ENCODE results near the gene ZNF181. TPM values are rescaled to one million over a fixed set of nuclear protein-coding genes. Genes with fewer than 3 reads are reported as not detected.

Gene ZNF181
- total RNA-seq, 2 donors from 2014 or later = 8.1 to 8.7 TPM

DNA sequence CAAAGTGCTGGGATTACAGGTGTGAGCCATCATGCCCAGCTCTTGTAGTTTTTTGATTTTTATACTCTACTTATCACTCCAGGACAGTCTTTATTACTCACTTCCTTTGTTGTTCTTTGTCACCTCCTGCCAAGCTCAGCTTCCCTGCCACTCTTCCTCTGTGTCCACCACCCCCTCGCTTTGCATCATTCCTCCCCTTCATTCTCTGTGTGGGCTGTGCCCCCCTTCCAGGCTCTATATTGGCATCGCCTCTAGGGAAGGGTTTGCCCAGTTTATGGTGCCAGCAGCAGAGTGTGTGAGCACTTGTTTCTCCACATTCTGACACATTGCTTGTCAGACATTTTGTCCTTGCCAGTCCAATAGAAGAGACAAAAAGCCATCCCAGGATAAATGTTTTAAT, 41.5 kb upstream of the ZNF181 start:
- Histone ChIP-seq H3K4me3 (ENCODE audit: low read length) (no peak overlapping the region), H3K36me3 (ENCODE audit: control insufficient read depth, insufficient read depth, low read length) (no peaks in the 10 kb centered on the region), H3K9ac (ENCODE audit: extremely low read depth, low read length, poor library complexity, severe bottlenecking) (no peak overlapping the region), H3K27ac (ENCODE audit: low read depth, low read length) (no peak overlapping the region), H3K27me3 (ENCODE audit: control insufficient read depth, insufficient read depth, low read length, poor library complexity, severe bottlenecking) (peaks cover 24% of the 10 kb centered on the region), H3K9me3 (ENCODE audit: control insufficient read depth, low read length) (peaks cover 8% of the 10 kb centered on the region), H3K4me1 (ENCODE audit: control insufficient read depth, insufficient read depth, low read length) (no peaks in the 10 kb centered on the region)
- WGBS, 2 experiments (ENCODE audit: insufficient coverage in 1 of 2, insufficient read length in 1 of 2) = 48 to 86% methylated on average over 2 of the region's 2 CpGs
- H3K27me3 Mint-ChIP-seq (ENCODE audit: insufficient read depth) = peaks cover 27% of the 10 kb centered on the region
- no peak overlapping the region for H3K27ac Mint-ChIP-seq
- TF ChIP-seq, protein P1, sequence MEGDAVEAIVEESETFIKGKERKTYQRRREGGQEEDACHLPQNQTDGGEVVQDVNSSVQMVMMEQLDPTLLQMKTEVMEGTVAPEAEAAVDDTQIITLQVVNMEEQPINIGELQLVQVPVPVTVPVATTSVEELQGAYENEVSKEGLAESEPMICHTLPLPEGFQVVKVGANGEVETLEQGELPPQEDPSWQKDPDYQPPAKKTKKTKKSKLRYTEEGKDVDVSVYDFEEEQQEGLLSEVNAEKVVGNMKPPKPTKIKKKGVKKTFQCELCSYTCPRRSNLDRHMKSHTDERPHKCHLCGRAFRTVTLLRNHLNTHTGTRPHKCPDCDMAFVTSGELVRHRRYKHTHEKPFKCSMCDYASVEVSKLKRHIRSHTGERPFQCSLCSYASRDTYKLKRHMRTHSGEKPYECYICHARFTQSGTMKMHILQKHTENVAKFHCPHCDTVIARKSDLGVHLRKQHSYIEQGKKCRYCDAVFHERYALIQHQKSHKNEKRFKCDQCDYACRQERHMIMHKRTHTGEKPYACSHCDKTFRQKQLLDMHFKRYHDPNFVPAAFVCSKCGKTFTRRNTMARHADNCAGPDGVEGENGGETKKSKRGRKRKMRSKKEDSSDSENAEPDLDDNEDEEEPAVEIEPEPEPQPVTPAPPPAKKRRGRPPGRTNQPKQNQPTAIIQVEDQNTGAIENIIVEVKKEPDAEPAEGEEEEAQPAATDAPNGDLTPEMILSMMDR (conservative IDR thresholded peaks at IDR 0.05) = no peak
- no peaks in the 10 kb centered on the region for H3K9me3 Mint-ChIP-seq
- no peaks in the 10 kb centered on the region for H3K4me1 Mint-ChIP-seq
- no peak for DNase-seq
- H3K36me3 Mint-ChIP-seq (ENCODE audit: low read depth) = no peaks in the 10 kb centered on the region
- no peak overlapping the region for H3K4me3 Mint-ChIP-seq

DNA sequence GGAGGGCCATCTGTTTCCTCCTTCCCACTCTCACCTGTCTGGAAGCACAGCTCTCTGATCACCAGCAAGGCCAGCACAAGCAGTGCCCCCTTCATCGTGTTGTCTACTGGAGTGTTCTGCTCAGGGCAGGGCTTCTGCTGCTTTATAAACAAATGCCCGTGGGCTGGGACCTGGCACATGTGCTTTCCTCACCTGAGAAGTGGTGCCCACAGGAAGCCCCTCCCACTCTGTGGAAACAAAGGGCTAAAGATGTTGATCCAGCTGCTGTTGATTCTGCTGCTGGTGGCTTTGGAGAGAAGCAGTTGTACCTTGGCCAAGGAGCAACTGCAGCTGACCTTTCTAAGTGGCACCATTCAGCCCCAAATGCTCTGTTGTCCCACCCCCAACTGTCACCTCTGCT, 26.4 kb upstream of the ZNF181 start:
- H3K27ac ChIP-seq (ENCODE audit: low read depth, low read length) = no peak overlapping the region
- no peak overlapping the region for H3K27ac Mint-ChIP-seq
- H3K36me3 Mint-ChIP-seq (ENCODE audit: low read depth) = no peaks in the 10 kb centered on the region
- no peaks in the 10 kb centered on the region for H3K36me3 ChIP-seq (ENCODE audit: control insufficient read depth, insufficient read depth, low read length)
- H3K4me3 Mint-ChIP-seq = no peak overlapping the region
- TF ChIP-seq, protein P1 (conservative IDR thresholded peaks at IDR 0.05) = no peak
- no peak for DNase-seq
- H3K9ac ChIP-seq (ENCODE audit: extremely low read depth, low read length, poor library complexity, severe bottlenecking) = no peak overlapping the region
- no peak overlapping the region for H3K4me3 ChIP-seq (ENCODE audit: low read length)
- peaks cover 68% of the 10 kb centered on the region for H3K9me3 Mint-ChIP-seq
- peaks cover 20% of the 10 kb centered on the region for H3K9me3 ChIP-seq (ENCODE audit: control insufficient read depth, low read length)
- H3K27me3 Mint-ChIP-seq (ENCODE audit: insufficient read depth) = peaks cover 32% of the 10 kb centered on the region
- WGBS, 2 experiments (ENCODE audit: insufficient coverage in 1 of 2, insufficient read length in 1 of 2) = 52% methylated on average over 2 of the region's 2 CpGs; no CpG with 5 or more reads in 1 of the 2 experiments
- H3K4me1 ChIP-seq (ENCODE audit: control insufficient read depth, insufficient read depth, low read length) = no peaks in the 10 kb centered on the region
- H3K4me1 Mint-ChIP-seq = no peaks in the 10 kb centered on the region
- peaks cover 5% of the 10 kb centered on the region for H3K27me3 ChIP-seq (ENCODE audit: control insufficient read depth, insufficient read depth, low read length, poor library complexity, severe bottlenecking)

DNA sequence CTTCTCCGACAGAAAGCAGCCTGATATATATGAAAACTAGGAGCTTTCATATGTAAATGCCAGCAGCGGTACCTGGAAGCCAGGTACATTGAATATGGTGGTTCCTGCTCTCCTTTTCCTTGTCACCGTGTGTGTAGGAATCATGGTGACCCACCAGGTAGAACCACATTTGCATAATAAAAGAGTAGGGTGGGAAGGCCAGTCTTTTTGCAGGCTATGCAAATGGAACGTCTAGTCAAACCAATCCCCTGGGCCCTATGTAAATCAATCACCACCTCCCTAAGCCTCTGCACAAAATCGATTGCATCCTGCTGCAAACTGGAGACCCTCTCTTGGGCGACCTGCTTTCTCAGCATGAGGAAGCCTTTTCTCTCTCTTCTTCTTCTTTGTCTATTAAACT, 22.2 kb upstream of the ZNF181 start:
- Mint-ChIP-seq H3K27ac (no peak overlapping the region), H3K27me3 (ENCODE audit: insufficient read depth) (peaks cover 20% of the 10 kb centered on the region), H3K4me1 (no peaks in the 10 kb centered on the region), H3K4me3 (no peak overlapping the region), H3K9me3 (peaks cover 72% of the 10 kb centered on the region), H3K36me3 (ENCODE audit: low read depth) (peaks cover 9% of the 10 kb centered on the region)
- no peaks in the 10 kb centered on the region for H3K36me3 ChIP-seq (ENCODE audit: control insufficient read depth, insufficient read depth, low read length)
- peaks cover 5% of the 10 kb centered on the region for H3K27me3 ChIP-seq (ENCODE audit: control insufficient read depth, insufficient read depth, low read length, poor library complexity, severe bottlenecking)
- peaks cover 50% of the 10 kb centered on the region for H3K9me3 ChIP-seq (ENCODE audit: control insufficient read depth, low read length)
- H3K4me1 ChIP-seq (ENCODE audit: control insufficient read depth, insufficient read depth, low read length) = no peaks in the 10 kb centered on the region
- no peak for DNase-seq
- TF ChIP-seq, protein P1 (conservative IDR thresholded peaks at IDR 0.05) = no peak
- H3K27ac ChIP-seq (ENCODE audit: low read depth, low read length) = no peak overlapping the region
- H3K9ac ChIP-seq (ENCODE audit: extremely low read depth, low read length, poor library complexity, severe bottlenecking) = no peak overlapping the region
- H3K4me3 ChIP-seq (ENCODE audit: low read length) = no peak overlapping the region
- WGBS, 2 experiments (ENCODE audit: insufficient coverage in 1 of 2, insufficient read length in 1 of 2) = 61 to 70% methylated on average over 4 to 5 of the region's 6 CpGs

All from endodermal cell (in vitro differentiated cells).